Measurements from ENCODE around the gene TRIL. TPM values are rescaled to one million over a fixed set of nuclear protein-coding genes. Genes with fewer than 3 reads are reported as not detected.

Gene TRIL
- total RNA-seq, 4 donors from 2014 or later, result 0.89 to 3.9 (median 1.9) TPM

DNA sequence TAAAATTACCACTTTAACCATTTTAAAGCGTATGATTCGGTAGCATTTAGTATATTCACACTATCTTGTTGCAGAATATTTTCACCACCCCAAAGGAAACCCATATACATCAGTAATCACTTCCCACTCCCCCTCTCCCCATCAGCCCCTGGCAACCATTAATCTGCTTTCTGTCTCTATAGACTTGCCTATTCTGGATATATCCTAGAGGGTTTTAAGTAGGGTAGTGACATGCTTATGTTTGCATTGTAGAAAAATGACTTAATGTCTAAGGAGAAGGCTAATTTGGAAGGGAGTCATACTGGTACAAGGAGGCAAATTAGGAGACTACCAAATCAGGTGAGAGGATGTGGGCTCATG, 42.6 kb upstream of the TRIL start:
- no peak overlapping the region for H3K4me3 ChIP-seq (ENCODE audit: low read depth, poor library complexity, severe bottlenecking)
- intact Hi-C loops (cut with DNase I; ENCODE audit: low total_unique reads), result no loop called here
- TF ChIP-seq POLR2A (IDR thresholded peaks at IDR 0.05), result no peak
- TF ChIP-seq, protein P1, sequence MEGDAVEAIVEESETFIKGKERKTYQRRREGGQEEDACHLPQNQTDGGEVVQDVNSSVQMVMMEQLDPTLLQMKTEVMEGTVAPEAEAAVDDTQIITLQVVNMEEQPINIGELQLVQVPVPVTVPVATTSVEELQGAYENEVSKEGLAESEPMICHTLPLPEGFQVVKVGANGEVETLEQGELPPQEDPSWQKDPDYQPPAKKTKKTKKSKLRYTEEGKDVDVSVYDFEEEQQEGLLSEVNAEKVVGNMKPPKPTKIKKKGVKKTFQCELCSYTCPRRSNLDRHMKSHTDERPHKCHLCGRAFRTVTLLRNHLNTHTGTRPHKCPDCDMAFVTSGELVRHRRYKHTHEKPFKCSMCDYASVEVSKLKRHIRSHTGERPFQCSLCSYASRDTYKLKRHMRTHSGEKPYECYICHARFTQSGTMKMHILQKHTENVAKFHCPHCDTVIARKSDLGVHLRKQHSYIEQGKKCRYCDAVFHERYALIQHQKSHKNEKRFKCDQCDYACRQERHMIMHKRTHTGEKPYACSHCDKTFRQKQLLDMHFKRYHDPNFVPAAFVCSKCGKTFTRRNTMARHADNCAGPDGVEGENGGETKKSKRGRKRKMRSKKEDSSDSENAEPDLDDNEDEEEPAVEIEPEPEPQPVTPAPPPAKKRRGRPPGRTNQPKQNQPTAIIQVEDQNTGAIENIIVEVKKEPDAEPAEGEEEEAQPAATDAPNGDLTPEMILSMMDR (IDR thresholded peaks at IDR 0.05), result no peak
- 88 to 94% methylated on average over 2 of the region's 2 CpGs for WGBS, 2 donors
- DNase-seq (ENCODE audit: low spot score in 2 of 2), result no peak

DNA sequence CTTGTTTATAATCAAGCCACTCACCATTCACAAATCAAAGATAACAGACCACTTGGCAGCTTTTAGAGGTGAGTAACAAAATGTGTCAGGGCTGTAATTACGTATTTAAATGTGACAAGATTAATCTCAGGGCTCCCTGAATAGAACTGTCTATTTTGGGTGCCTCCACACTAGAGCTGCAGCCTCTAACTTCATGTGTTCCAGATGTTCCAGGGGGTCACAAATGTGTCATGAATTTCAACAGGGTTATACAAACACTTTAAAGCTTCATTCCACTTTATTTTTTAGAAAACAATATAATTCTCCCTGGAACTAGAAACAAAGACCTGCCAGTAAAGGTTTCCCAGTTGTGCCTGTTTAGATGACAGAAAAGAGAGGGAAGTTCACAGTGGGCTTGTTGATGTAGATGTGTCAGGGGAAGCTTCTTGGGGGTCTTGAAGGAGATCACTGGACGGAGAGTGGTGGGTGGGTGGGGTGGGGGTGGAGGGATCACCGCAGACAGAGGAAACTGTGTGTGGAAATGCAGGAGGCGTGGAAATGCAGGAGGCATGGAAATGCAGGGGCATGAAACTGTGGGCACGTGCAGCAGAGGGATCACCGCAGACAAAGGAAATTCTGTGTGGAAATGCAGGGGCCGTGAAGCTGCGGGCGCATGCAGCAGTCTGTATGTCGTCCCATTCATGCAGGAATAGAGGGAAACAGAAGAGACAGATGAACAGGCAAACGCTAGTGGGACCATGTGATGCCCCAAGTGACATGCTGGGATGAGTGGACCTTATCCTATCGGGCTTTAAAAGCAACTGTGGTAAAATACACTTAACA, 42.0 kb upstream of the TRIL start:
- TF ChIP-seq, protein P1 (IDR thresholded peaks at IDR 0.05), result no peak
- no peak for DNase-seq (ENCODE audit: low spot score in 2 of 2)
- no peak overlapping the region for H3K4me3 ChIP-seq (ENCODE audit: low read depth, poor library complexity, severe bottlenecking)
- 86% methylated on average over 12 of the region's 12 CpGs for WGBS, 2 donors
- intact Hi-C loops (cut with DNase I; ENCODE audit: low total_unique reads), result no loop called here

DNA sequence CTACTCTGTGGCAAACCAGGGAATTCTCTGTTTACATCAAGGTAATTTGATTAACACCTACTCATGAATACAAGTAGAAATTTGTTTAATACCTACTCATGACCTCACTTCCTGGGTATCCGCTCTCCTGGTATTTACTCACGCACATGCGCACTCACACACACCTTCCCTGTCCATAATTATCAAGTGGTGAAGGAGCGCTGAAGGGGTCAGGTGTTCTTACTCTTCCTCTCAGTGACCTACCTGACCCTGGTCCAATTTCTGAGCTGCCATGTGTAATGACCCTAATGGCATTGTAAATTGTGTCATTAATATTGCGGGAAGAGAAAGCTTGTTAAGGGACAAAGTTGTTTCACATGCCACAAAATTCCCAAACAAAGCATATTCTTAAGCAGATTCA, 41.3 kb upstream of the TRIL start:
- WGBS, 2 donors, result 91 to 94% methylated on average over 5 of the region's 5 CpGs
- intact Hi-C loops (cut with DNase I; ENCODE audit: low total_unique reads), result no loop called here
- H3K4me3 ChIP-seq (ENCODE audit: low read depth, poor library complexity, severe bottlenecking), result no peak overlapping the region
- no peak for TF ChIP-seq POLR2A (IDR thresholded peaks at IDR 0.05)
- DNase-seq (ENCODE audit: low spot score in 2 of 2), result no peak

DNA sequence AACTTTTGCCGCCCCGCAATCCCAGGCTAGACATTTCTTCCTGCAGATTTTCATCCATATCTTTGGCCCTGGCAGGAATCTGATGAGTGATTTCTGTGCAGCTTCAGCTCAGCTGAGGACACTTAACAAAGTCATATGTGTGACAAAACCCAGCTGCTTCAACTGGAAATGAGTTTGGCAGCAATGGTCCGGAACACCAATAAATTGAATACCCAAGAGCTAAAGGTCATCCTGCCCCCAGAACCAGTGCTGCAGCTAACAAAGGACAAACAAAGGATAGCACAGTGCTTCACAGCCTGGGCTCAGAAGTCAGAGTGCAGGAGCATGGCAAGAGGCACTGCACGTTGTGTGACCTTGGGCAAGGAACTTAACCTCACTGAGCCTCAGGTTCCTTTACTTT, 40.0 kb upstream of the TRIL start:
- 61 to 64% methylated on average over 4 of the region's 4 CpGs for WGBS, 2 donors
- H3K4me3 ChIP-seq (ENCODE audit: low read depth, poor library complexity, severe bottlenecking), result no peak overlapping the region
- intact Hi-C loops (cut with DNase I; ENCODE audit: low total_unique reads), result no loop called here
- TF ChIP-seq POLR2A (IDR thresholded peaks at IDR 0.05), result no peak
- TF ChIP-seq, protein P1 (IDR thresholded peaks at IDR 0.05), result no peak
- peak in 1 of 2 donors; percentile 58 for DNase-seq (ENCODE audit: low spot score in 2 of 2)

DNA sequence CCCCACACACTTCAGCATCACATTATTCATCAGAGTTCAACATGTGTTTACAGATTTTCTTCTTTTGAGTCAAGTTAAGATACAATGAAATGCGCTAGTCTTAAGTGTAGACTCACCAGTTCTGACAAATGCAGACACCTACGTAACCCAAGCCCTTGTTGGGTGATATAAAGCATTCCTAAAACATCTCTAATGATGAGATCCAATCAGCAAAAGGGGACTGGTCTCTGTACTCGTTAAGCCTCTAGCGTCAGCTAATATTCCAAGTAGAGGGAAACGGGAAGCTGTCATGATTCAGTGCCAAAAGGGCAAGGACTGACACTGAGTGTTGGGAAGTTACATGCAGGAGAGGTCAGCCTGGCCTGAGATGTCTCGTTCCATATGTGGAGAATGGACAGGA, 38.7 kb upstream of the TRIL start:
- 86 to 92% methylated on average over 6 of the region's 6 CpGs for WGBS, 2 donors
- DNase-seq (ENCODE audit: low spot score in 2 of 2), result no peak
- intact Hi-C loops (cut with DNase I; ENCODE audit: low total_unique reads), result no loop called here
- TF ChIP-seq POLR2A (IDR thresholded peaks at IDR 0.05), result no peak
- TF ChIP-seq, protein P1 (IDR thresholded peaks at IDR 0.05), result no peak
- H3K4me3 ChIP-seq (ENCODE audit: low read depth, poor library complexity, severe bottlenecking), result no peak overlapping the region

DNA sequence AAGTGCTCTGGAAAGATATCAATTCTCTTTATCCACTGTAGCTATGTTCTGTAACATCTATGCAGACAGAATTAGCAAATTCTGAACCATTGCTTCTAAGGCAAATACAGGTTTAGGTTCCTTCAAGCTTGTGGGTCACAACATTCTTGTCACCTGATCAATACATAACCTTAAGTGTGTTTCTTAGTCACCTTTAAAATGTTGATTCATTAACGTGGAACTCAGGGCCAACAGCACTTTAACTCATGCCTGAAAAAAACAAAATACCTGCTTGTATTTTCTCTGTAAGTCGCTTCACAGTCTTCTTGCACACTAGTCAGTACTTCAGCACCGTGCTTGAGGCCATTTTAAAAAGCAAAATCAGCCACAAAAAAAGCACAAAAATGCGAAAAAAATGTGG, 35.2 kb upstream of the TRIL start:
- intact Hi-C loops (cut with DNase I; ENCODE audit: low total_unique reads), result no loop called here
- DNase-seq (ENCODE audit: low spot score in 2 of 2), result no peak
- no peak overlapping the region for H3K4me3 ChIP-seq (ENCODE audit: low read depth, poor library complexity, severe bottlenecking)
- 91% methylated on average over 4 of the region's 4 CpGs for WGBS, 2 donors
- TF ChIP-seq, protein P1 (IDR thresholded peaks at IDR 0.05), result no peak
- TF ChIP-seq POLR2A (IDR thresholded peaks at IDR 0.05), result no peak
